ENCODE data around the gene PCDHA1.

Gene PCDHA1

GRCh38 chr5:140883373-140883772 lies 97.4 kb downstream of the PCDHA1 start:
- Histone ChIP-seq H3K4me3 (ENCODE audit: insufficient read depth, low read length, poor library complexity, severe bottlenecking) (no peak overlapping the region), H2AFZ (ENCODE audit: low read depth, low read length, severe bottlenecking) (no peak overlapping the region), H3K9me3 (ENCODE audit: insufficient read depth, low read length) (no peaks in the 10 kb centered on the region), H3K27ac (ENCODE audit: low read depth, low read length) (no peak overlapping the region), H4K20me1 (ENCODE audit: low read depth, low read length) (no peaks in the 10 kb centered on the region), H3K79me2 (ENCODE audit: insufficient read depth, low read length) (no peaks in the 10 kb centered on the region), H3K27me3 (ENCODE audit: low read length) (no peaks in the 10 kb centered on the region), H3F3A (ENCODE audit: insufficient read depth) (no peaks in the 10 kb centered on the region; the same call in 1 of the 2 replicates), H3K4me2 (ENCODE audit: low read depth, low read length, poor library complexity, severe bottlenecking) (no peak overlapping the region), H3K36me3 (ENCODE audit: low read length) (no peaks in the 10 kb centered on the region), H3K9me2 (replicated peaks; ENCODE audit: insufficient read depth, low read length) (no peaks in the 10 kb centered on the region), H3K9ac (ENCODE audit: low read length) (no peak overlapping the region)
- no peak for TF ChIP-seq EZH2phosphoT487 (conservative IDR thresholded peaks at IDR 0.05; ENCODE audit: low read length)
- TF ChIP-seq, protein P1, sequence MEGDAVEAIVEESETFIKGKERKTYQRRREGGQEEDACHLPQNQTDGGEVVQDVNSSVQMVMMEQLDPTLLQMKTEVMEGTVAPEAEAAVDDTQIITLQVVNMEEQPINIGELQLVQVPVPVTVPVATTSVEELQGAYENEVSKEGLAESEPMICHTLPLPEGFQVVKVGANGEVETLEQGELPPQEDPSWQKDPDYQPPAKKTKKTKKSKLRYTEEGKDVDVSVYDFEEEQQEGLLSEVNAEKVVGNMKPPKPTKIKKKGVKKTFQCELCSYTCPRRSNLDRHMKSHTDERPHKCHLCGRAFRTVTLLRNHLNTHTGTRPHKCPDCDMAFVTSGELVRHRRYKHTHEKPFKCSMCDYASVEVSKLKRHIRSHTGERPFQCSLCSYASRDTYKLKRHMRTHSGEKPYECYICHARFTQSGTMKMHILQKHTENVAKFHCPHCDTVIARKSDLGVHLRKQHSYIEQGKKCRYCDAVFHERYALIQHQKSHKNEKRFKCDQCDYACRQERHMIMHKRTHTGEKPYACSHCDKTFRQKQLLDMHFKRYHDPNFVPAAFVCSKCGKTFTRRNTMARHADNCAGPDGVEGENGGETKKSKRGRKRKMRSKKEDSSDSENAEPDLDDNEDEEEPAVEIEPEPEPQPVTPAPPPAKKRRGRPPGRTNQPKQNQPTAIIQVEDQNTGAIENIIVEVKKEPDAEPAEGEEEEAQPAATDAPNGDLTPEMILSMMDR (IDR thresholded peaks at IDR 0.05; ENCODE audit: insufficient read depth, low read length, poor library complexity, severe bottlenecking) = no peak

DNA sequence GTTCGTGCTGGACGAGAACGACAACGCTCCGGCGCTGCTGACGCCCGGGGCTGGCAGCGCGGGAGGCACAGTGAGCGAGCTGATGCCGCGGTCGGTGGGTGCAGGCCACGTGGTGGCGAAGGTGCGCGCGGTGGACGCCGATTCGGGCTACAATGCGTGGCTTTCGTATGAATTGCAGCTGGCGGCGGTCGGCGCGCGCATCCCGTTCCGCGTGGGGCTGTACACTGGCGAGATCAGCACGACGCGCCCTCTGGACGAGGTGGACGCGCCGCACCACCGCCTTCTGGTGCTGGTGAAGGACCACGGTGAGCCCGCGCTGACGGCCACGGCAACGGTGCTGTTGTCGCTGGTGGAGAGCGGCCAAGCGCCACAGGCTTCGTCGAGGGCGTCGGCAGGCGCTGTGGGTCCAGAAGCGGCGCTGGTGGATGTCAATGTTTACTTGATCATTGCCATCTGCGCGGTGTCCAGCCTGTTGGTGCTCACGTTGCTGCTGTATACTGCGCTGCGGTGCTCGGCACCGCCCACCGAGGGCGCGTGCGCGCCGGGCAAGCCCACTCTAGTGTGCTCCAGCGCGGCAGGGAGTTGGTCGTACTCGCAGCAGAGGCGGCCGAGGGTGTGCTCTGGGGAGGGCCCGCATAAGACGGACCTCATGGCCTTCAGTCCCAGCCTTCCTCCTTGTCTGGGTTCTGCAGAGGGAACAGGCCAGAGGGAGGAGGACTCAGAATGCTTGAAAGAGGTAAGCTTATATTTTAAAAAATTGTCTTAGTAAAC lies 98.2 kb downstream of the PCDHA1 start:
- H3K9me3 ChIP-seq (ENCODE audit: insufficient read depth, low read length) = no peaks in the 10 kb centered on the region
- no peaks in the 10 kb centered on the region for H3K36me3 ChIP-seq (ENCODE audit: low read length)
- H2AFZ ChIP-seq (ENCODE audit: low read depth, low read length, severe bottlenecking) = no peak overlapping the region
- H3K79me2 ChIP-seq (ENCODE audit: insufficient read depth, low read length) = no peaks in the 10 kb centered on the region
- no peak overlapping the region for H3K9ac ChIP-seq (ENCODE audit: low read length)
- H3K27me3 ChIP-seq (ENCODE audit: low read length) = no peaks in the 10 kb centered on the region
- H3K4me3 ChIP-seq (ENCODE audit: insufficient read depth, low read length, poor library complexity, severe bottlenecking) = no peak overlapping the region
- H3K9me2 ChIP-seq (replicated peaks; ENCODE audit: insufficient read depth, low read length) = no peaks in the 10 kb centered on the region
- TF ChIP-seq, protein P1 (IDR thresholded peaks at IDR 0.05; ENCODE audit: insufficient read depth, low read length, poor library complexity, severe bottlenecking) = no peak
- no peak for TF ChIP-seq EZH2phosphoT487 (conservative IDR thresholded peaks at IDR 0.05; ENCODE audit: low read length)
- H4K20me1 ChIP-seq (ENCODE audit: low read depth, low read length) = no peaks in the 10 kb centered on the region
- H3F3A ChIP-seq (ENCODE audit: insufficient read depth) = no peaks in the 10 kb centered on the region; the same call in 1 of the 2 replicates
- H3K27ac ChIP-seq (ENCODE audit: low read depth, low read length) = no peak overlapping the region
- H3K4me2 ChIP-seq (ENCODE audit: low read depth, low read length, poor library complexity, severe bottlenecking) = no peak overlapping the region

DNA sequence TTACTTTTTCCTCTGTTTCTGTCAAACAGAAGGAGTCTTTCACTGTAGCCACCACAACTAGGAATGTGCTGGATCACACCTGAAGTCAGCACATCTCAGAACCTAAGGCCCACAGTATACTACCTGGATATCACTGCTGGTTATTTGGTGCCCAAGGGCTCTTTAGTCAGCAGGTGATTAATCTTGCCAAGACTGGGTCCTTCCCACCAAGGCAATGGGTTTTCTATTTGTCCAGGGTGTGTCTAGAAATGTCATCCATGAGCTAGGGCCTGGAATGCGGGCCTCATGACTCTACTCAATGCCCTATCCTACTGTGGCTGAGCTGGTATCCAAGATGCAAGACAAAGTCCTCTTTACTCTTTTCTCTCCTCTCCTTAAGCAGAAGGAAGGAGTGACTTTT lies 130.4 kb downstream of the PCDHA1 start:
- H3F3A ChIP-seq (ENCODE audit: insufficient read depth) = no peaks in the 10 kb centered on the region
- TF ChIP-seq, protein P1 (IDR thresholded peaks at IDR 0.05; ENCODE audit: insufficient read depth, low read length, poor library complexity, severe bottlenecking) = no peak
- TF ChIP-seq EZH2phosphoT487 (conservative IDR thresholded peaks at IDR 0.05; ENCODE audit: low read length) = no peak
- no peak overlapping the region for H3K4me2 ChIP-seq (ENCODE audit: low read depth, low read length, poor library complexity, severe bottlenecking)
- H3K36me3 ChIP-seq (ENCODE audit: low read length) = no peaks in the 10 kb centered on the region
- H3K27ac ChIP-seq (ENCODE audit: low read depth, low read length) = no peak overlapping the region
- no peak overlapping the region for H3K9ac ChIP-seq (ENCODE audit: low read length)
- H4K20me1 ChIP-seq (ENCODE audit: low read depth, low read length) = no peaks in the 10 kb centered on the region
- H2AFZ ChIP-seq (ENCODE audit: low read depth, low read length, severe bottlenecking) = no peak overlapping the region
- no peaks in the 10 kb centered on the region for H3K79me2 ChIP-seq (ENCODE audit: insufficient read depth, low read length)
- no peaks in the 10 kb centered on the region for H3K27me3 ChIP-seq (ENCODE audit: low read length)
- no peaks in the 10 kb centered on the region for H3K9me3 ChIP-seq (ENCODE audit: insufficient read depth, low read length)
- H3K9me2 ChIP-seq (replicated peaks; ENCODE audit: insufficient read depth, low read length) = no peaks in the 10 kb centered on the region
- no peak overlapping the region for H3K4me3 ChIP-seq (ENCODE audit: insufficient read depth, low read length, poor library complexity, severe bottlenecking)
